ENCODE data around the gene NCKAP5. TPM values are rescaled to one million over a fixed set of nuclear protein-coding genes. Genes with fewer than 3 reads are reported as not detected.

NCKAP5 gene
- total and polyA plus RNA-seq, 11 donors = 0.51 to 10.5 (median 5.2) TPM

GRCh38 chr2:133532919-133533318 lies 35.3 kb downstream of the NCKAP5 start:
- TF ChIP-seq CTCF (IDR thresholded peaks at IDR 0.05) (no peak), POLR2A (IDR thresholded peaks at IDR 0.05) (no peak)
- WGBS, 4 donors = 88 to 94% (median 92%) methylated on average over 4 of the region's 4 CpGs
- no peak overlapping the region for H3K4me3 ChIP-seq
- intact Hi-C loops (cut with DNase I) = no loop called here
- no peaks in the 10 kb centered on the region for H3K36me3 ChIP-seq
- H3K27me3 ChIP-seq = no peaks in the 10 kb centered on the region
- DNase-seq (no peak), ATAC-seq (no peak)
- H3K4me1 ChIP-seq = no peaks in the 10 kb centered on the region
- H3K9me3 ChIP-seq = peaks cover 0 to 3% (median 0%) of the 10 kb centered on the region in 12 donors
- H3K27ac ChIP-seq = no peak overlapping the region

GRCh38 chr2:133531382-133531781 lies 36.9 kb downstream of the NCKAP5 start:
- H3K27ac ChIP-seq = no peak overlapping the region
- no peaks in the 10 kb centered on the region for H3K36me3 ChIP-seq
- TF ChIP-seq POLR2A (IDR thresholded peaks at IDR 0.05) = no peak
- TF ChIP-seq CTCF (IDR thresholded peaks at IDR 0.05) = no peak
- DNase-seq (no peak), ATAC-seq (no peak)
- intact Hi-C loops (cut with DNase I) = no loop called here
- no peaks in the 10 kb centered on the region for H3K27me3 ChIP-seq
- H3K4me3 ChIP-seq = no peak overlapping the region
- no peaks in the 10 kb centered on the region for H3K4me1 ChIP-seq
- H3K9me3 ChIP-seq = peaks cover 0 to under 1% (median 0%) of the 10 kb centered on the region in 12 donors
- 52 to 71% (median 60%) methylated on average over 2 of the region's 2 CpGs for WGBS, 4 donors

- intact Hi-C loops (cut with DNase I) = no loop called here
- Histone ChIP-seq H3K4me3 (no peak overlapping the region), H3K27ac (no peak overlapping the region), H3K36me3 (no peaks in the 10 kb centered on the region), H3K9me3 (no peaks in the 10 kb centered on the region), H3K4me1 (no peaks in the 10 kb centered on the region), H3K27me3 (no peaks in the 10 kb centered on the region)
- TF ChIP-seq CTCF (IDR thresholded peaks at IDR 0.05) = no peak
- TF ChIP-seq POLR2A (IDR thresholded peaks at IDR 0.05) = no peak
- no peak for ATAC-seq
- DNase-seq = no peak
Observed at GRCh38 chr2:133530645-133531044, 37.6 kb downstream of the NCKAP5 start.

GRCh38 chr2:133526530-133527300 lies 41.5 kb downstream of the NCKAP5 start:
- WGBS, 4 donors = 74 to 83% (median 82%) methylated on average over 3 of the region's 3 CpGs
- TF ChIP-seq POLR2A (IDR thresholded peaks at IDR 0.05) (no peak), CTCF (IDR thresholded peaks at IDR 0.05) (no peak)
- DNase-seq = no peak
- H3K4me3 ChIP-seq = no peak overlapping the region
- intact Hi-C loops (cut with DNase I) = no loop called here
- no peaks in the 10 kb centered on the region for H3K9me3 ChIP-seq
- H3K4me1 ChIP-seq = no peaks in the 10 kb centered on the region
- H3K27me3 ChIP-seq = no peaks in the 10 kb centered on the region
- H3K36me3 ChIP-seq = no peaks in the 10 kb centered on the region
- no peak for ATAC-seq
- no peak overlapping the region for H3K27ac ChIP-seq
